Neural progenitor cell (in vitro differentiated cells): Measurements from ENCODE around the gene MYCBPAP.

ENCODE experiments used
- CTCF ChIP-seq: fragments of 200-600 bp; sonication (generic); IDR thresholded peaks from 2 replicates; pipeline ENCODE4 v1.5.1; 2017; ENCODE audit warnings: antibody characterized with exemption, mild to moderate bottlenecking
- EZH2 ChIP-seq: fragments of 200-600 bp; sonication (generic); IDR thresholded peaks from 2 replicates; pipeline ENCODE4 v1.6.1; 2017; ENCODE audit warnings: antibody characterized with exemption, mild to moderate bottlenecking, moderate library complexity
- EZH2phosphoT487 ChIP-seq: fragments of 200-600 bp; sonication (generic); IDR thresholded peaks from 2 replicates; pipeline ENCODE4 v1.6.1; 2017; ENCODE audit warnings: antibody characterized with exemption

GRCh38 chr17:50523208-50523607, 15.0 kb downstream of the MYCBPAP start:
- TF ChIP-seq CTCF, result no peak
- no peak for TF ChIP-seq EZH2
- TF ChIP-seq EZH2phosphoT487, result no peak
